Stimulated activated CD8-positive, alpha-beta memory T cell treated with anti-CD3 and anti-CD28 coated beads, Interleukin-12 subunit alpha, Interleukin-12 subunit beta, amount 100 ng/mL, for 24 hours (primary cell): Measurements from ENCODE around the gene TET2.

Experiments
- DNase-seq: peaks from one replicate; pipeline ENCODE4 v3.0.0-alpha.2; 2020; ENCODE audit errors: extremely low read depth

Gene TET2

GRCh38 chr4:105182211-105182610 lies 35.5 kb downstream of the TET2 start:
- no peak for DNase-seq

GRCh38 chr4:105184316-105184980 lies 37.8 kb downstream of the TET2 start:
- no peak for DNase-seq

DNA sequence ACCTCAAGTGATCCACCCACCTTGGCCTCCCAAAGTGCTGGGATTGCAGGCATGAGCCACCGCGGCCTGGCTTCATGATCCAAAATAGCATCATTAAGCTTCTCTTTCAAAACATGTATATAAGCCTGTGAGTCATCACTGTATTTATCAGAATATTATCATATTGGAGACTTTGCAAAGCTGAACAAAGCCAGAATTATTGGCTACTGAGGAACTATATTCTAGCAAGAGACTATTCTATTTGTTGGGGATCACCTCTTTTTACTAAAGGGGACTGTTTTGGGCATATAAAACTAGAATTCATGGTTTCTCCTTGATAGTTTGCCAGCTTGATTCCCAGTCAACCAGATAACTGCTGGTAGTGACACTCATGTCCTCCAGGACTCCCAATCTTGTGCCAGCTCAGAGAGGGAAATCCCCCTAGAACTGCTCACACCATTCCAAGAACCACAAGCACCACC lies 40.1 kb downstream of the TET2 start:
- DNase-seq, result no peak

DNA sequence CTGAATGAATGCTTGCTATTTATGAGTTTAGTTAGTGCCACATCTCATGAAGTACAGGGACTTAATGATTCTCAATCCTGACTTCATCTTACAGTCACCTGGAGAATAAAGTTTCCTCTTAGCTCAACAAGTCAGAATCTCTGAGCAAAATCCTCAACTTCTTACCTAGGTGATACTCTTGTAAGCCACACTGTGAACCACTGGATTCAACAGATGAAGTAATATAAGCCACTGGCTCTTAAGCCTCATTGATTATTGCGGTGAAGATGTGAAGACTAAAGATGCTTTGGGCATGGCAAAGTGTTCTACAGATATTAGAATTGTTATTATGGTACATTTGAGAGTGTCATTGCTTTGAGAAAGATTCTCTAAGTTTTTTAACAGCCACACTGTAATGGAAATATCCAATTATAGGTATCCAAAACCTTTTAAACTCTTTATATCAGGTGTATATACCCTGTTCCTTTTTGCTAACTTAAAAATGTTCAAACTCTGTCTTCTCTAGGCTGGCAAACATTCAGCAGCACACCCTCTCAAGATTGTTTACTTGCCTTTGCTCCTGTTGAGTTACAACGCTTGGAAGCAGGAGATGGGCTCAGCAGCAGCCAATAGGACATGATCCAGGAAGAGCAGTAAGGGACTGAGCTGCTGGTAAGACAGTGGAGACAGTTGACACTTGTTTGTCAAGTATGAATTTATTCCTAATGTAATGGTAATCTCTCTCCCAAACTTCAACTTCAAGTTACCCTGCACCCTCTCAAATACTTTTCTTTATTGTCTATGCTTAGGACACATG lies 43.4 kb downstream of the TET2 start:
- no peak for DNase-seq

DNA sequence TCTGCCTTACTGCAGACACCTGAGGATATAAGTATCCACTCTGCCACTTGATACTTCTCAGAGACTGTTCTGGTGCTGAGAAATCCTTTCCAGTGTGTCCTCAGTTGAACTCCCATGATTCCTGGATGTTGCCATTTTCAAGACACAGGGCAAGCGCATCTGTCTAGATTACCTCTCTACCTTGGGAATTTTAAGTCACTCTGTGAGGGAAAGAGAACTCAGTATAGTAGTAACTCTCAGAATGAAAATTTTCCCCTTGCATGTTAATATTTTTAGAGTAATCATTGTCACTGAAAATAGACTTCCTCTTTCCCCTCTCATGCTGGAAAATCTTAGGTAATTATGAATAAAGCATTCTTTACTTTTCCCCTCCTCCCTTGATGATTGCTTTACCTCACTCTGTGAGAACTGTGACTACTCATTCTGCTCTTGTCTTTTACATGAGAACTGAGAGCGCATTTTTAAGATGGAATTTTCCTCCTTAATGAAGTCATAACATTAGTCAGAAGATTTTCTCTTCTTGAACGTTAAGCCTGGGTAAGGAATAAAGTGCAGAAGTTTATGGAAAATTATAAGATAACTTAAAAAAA lies 45.0 kb downstream of the TET2 start:
- DNase-seq, result no peak

- no peak for DNase-seq
These were observed 45.8 kb downstream of the TET2 start for GRCh38 chr4:105192474-105192873.

DNA sequence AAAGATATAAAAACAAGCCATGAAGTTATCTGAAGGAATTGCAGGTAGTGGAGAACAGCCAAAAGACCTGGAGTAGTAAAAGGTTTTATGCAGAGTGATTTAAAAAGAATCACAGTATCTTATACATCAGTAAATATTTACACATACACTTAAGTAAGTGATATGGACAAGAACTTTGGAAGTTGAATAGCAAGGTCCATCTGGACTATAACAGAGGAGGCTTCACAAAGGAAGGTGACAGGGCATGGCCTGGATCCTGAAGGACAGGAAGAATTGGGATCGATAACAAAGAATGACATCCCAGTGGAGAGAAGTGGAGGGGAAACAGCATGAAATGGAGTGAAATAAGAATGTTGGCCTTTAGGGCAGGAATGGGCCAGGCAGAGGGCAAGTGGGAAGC lies 46.2 kb downstream of the TET2 start:
- DNase-seq, result no peak

- no peak for DNase-seq
These were observed 46.9 kb downstream of the TET2 start for GRCh38 chr4:105193536-105193935.

DNA sequence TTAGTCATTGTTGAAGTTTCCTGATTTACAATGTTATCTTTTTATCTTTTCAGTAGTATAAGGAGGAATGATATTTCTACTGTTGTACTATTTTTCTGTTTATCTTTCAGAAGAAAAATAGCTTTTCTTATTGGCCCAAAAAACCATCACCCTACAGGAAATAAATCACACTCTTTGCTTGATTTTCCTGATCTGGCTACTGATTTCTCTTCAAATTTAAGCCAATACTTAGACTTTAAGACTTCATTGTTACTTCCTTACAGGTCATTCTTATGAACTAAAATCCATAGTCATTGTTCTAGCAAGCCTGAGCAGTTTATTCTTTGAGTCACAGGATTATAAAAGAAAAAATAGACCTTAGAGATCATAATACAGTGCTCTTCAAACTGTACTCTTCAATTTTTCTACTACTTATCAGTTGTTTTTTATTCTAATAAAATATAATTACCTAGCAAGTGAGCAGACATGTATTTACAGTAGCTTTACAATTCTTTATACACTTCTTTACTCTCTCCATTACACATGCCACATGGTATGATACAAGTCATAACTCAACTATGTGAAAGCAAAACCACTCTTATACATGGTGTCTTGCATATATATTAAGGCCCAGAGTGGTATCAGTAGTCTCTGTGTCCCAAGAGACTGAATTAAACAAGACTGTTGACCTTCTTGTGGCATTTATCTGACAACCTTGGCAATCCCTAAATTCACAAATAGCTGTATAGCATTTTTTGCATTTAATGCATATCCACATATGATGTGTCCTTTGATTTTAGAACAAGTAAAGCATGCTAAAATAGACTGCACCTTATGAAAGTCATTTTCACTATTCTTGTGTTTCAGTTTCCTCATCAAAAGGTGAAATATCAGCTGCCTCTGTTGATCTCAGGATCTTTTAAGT lies 47.9 kb downstream of the TET2 start:
- DNase-seq, result no peak

- DNase-seq, result no peak
These were observed 50.0 kb downstream of the TET2 start for GRCh38 chr4:105196523-105197145.

GRCh38 chr4:105197777-105198176 lies 51.1 kb downstream of the TET2 start:
- no peak for DNase-seq

DNA sequence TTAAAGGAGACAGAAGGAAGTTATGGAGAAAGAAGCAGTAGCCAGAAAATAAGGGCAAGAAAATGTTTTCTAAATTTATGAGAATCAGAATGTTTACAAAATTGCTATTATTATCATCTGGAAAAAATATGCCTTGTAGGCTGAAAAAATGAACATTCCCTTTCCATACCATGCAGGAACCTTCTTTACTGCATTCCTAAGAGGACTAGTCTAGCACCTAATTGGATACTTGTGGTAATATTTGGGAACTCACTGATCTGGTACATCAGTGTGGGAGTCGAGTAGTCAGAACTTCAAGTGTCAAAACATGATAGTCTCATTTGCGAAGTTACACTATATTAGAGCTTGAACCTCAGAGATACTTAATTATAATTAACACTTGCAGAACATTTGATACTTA lies 51.9 kb downstream of the TET2 start:
- DNase-seq, result no peak

DNA sequence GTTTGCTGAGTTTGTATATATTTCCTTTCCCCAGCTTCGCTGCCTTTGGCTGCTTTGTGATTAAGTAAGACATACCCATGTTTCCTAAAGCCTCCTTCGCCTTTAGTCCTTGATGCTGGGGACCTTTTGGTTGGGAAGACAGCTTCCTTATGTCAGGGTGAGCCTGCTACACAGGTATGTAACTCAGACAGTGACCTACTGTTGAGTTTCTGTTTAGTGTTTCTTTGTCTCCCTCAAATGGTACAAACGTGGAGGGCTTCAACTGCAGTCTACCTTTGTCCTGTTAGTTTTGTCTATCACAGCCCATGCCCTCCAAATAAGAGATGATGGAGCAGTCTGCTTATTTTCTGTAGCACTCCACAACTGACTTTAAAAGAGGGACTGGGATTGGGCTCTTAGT lies 59.5 kb downstream of the TET2 start:
- no peak for DNase-seq

- no peak for DNase-seq
These were observed 60.7 kb downstream of the TET2 start for GRCh38 chr4:105207386-105207785.

GRCh38 chr4:105208561-105208960 lies 61.9 kb downstream of the TET2 start:
- DNase-seq, result no peak

GRCh38 chr4:105210916-105211315 lies 64.2 kb downstream of the TET2 start:
- DNase-seq, result no peak

GRCh38 chr4:105215609-105216313 lies 69.1 kb downstream of the TET2 start:
- no peak for DNase-seq

GRCh38 chr4:105225500-105225899 lies 78.8 kb downstream of the TET2 start:
- DNase-seq, result no peak

DNA sequence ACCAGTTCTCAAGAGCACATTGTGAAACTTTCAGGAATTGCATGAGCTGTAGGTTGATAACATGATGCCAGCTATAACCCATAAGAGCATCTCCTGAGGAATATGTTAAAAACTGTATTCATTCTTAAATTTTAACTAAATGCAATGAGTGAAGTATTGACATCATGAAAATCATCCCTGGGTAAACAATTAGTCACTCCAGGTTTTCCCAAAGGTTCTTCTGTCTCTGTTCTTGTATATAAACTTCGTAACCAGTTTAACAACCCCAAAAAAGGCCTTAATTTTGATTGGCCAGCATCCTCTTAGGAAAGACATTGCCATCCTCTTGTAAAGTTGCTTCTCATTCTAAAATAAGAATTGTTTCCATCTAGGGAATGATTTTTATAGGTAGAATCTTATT lies 80.4 kb downstream of the TET2 start:
- DNase-seq, result no peak

DNA sequence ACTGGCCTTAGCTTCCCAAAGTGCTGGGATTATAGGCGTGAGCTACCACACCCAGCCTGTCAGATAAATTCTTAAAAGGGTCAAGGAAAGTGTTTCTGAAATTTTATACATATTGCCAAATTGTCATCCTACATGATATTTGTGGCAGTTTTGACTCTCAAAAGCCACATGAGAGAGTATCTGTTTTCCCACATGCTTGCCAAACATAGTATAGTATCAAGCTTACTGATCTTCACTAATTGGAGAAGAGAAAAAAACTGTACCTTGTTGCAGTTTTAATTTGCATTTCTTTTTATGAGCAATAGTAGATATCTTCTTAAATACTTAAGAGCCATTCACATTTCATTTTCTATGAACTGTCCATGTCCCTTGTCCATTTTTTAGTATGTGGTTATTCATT lies 83.6 kb downstream of the TET2 start:
- no peak for DNase-seq

- no peak for DNase-seq
These were observed 85.7 kb downstream of the TET2 start for GRCh38 chr4:105232374-105232773.
